Spleen (tissue), 11 donors: ENCODE measurements around the gene ADPRM. TPM values are rescaled to one million over a fixed set of nuclear protein-coding genes. Genes with fewer than 3 reads are reported as not detected.

Experiments
- DNase-seq: peaks from one replicate; pipeline ENCODE4 v3.0.0-alpha.2; 2020
- H3K27ac ChIP-seq, 8 donors: fragments of 200-600 bp; sonication (generic) in 7 of 8; 1 replicate in 4 of 8; 2 replicates in 4 of 8; pipeline versions ENCODE4 v1.5.0 to v1.8.0; 2016 to 2021; ENCODE audit warnings: inconsistent platforms in 4 of 8, mild to moderate bottlenecking in 4 of 8, moderate library complexity in 1 of 8
- H3K27me3 ChIP-seq, 7 donors: fragments of 200-600 bp; sonication (generic) in 6 of 7; replicated peaks in 1 of 7; 1 replicate in 4 of 7; 2 replicates in 3 of 7; pipeline versions ENCODE4 v1.5.0 to v1.8.0; 2016 to 2021; ENCODE audit warnings: inconsistent platforms in 3 of 7, mild to moderate bottlenecking in 1 of 7
- H3K36me3 ChIP-seq, 6 donors: fragments of 200-600 bp; sonication (generic) in 5 of 6; 1 replicate in 4 of 6; 2 replicates in 2 of 6; pipeline versions ENCODE4 v1.5.0 to v1.8.0; 2016 to 2021; ENCODE audit warnings: inconsistent platforms in 2 of 6
- H3K4me1 ChIP-seq, 6 donors: fragments of 200-600 bp; sonication (generic) in 5 of 6; 1 replicate in 3 of 6; 2 replicates in 3 of 6; pipeline versions ENCODE4 v1.5.0 to v1.8.0; 2016 to 2021; ENCODE audit warnings: inconsistent platforms in 3 of 6
- H3K4me3 ChIP-seq, 8 donors: fragments of 200-600 bp; sonication (generic) in 7 of 8; 1 replicate in 4 of 8; 2 replicates in 4 of 8; pipeline versions ENCODE4 v1.5.0 to v1.8.0; 2016 to 2021; ENCODE audit warnings: inconsistent platforms in 4 of 8, mild to moderate bottlenecking in 4 of 8, moderate library complexity in 2 of 8
- H3K9me3 ChIP-seq, 8 donors: fragments of 200-600 bp; sonication (generic) in 7 of 8; 1 replicate in 4 of 8; 2 replicates in 4 of 8; pipeline versions ENCODE4 v1.5.0 to v1.8.0; 2016 to 2021; ENCODE audit warnings: inconsistent platforms in 4 of 8
- CTCF ChIP-seq, 11 experiments: fragments of 200-600 bp in 7 of 11; fragments of 450-650 bp in 4 of 11; sonication (generic) in 4 of 11; IDR thresholded peaks in 8 of 11; conservative IDR thresholded peaks in 3 of 11; 1 replicate in 7 of 11; 2 replicates in 4 of 11; pipeline versions ENCODE4 v1.4.0 to v1.8.0; 2016 to 2021; ENCODE audit warnings: antibody characterized with exemption in 11 of 11, inconsistent platforms in 4 of 11, mild to moderate bottlenecking in 1 of 11
- POLR2A ChIP-seq, 3 donors: fragments of 450-650 bp; IDR thresholded peaks; one replicate each; pipeline ENCODE4 v1.5.1; 2017; ENCODE audit warnings: antibody characterized with exemption in 3 of 3, mild to moderate bottlenecking in 1 of 3
- POLR2AphosphoS5 ChIP-seq, 3 donors: sonication (generic); formaldehyde crosslinking; IDR thresholded peaks; one replicate each; pipeline ENCODE4 v1.5.1; 2017; ENCODE audit warnings: antibody characterized with exemption in 3 of 3
- WGBS, 5 donors: extraction: QIAGEN DNeasy Blood & Tissue Kit in 3 of 5; methylation state at CpG; one replicate each; pipeline versions ENCODE4 v1.1.5 to v1.1.7; 2013 to 2018; 5-methylcytosine and 5-hydroxymethylcytosine counted together
- intact Hi-C: fragments of 100-400 bp; cut with DNase I; formaldehyde crosslinking; loops from one replicate; pipeline ENCODE4 v1.15.0; 2023; ENCODE audit warnings: low total_unique reads
- polyA plus RNA-seq, 3 donors: library from polyadenylated mRNA; stranded (reverse); fragments of 200-250 nt; gene quantifications; one replicate each; pipeline ENCODE4 v1.2.1, GENCODE V29; 2013
- total RNA-seq, 7 donors: library from RNA; depleted of rRNA in 3 of 7; stranded (reverse); fragments of >200 nt in 3 of 7; fragmentation: NEBNext Ultra II Directional in 4 of 7; extraction: Animal tissue kit (Norgen Biotek cat#: 25700) in 4 of 7; gene quantifications; one replicate each; pipeline versions ENCODE4 v1.1.0 to v1.2.1, GENCODE V29; 2016 to 2021
- donor health status: healthy with polysubstance abuse.
- donor health status: DM: no; HTN: no; CAD: no; lungs with moderate emphysema.
- donor health status: DM: no; HTN: no; CAD: no.
- donor health status: Bipolar disorder and iron deficiency.
- donor health status: healthy.
- donor health status: DM: no; HTN: no; CAD: no.
- donor health status: DM: yes; HTN: yes; CAD: no.

Gene ADPRM
- total and polyA plus RNA-seq, 10 donors = 11.5 to 36.0 (median 15.8) TPM

GRCh38 chr17:10666906-10667305 is 30.5 kb upstream of the ADPRM start:
- 70 to 93% (median 81%) methylated on average over 5 of the region's 5 CpGs for WGBS, 5 donors

GRCh38 chr17:10668775-10669174 is 28.6 kb upstream of the ADPRM start:
- Histone ChIP-seq H3K4me1 (no peaks in the 10 kb centered on the region), H3K27me3 (no peaks in the 10 kb centered on the region), H3K4me3 (no peak overlapping the region), H3K36me3 (peaks cover 0 to 15% (median 0%) of the 10 kb centered on the region in 6 donors), H3K9me3 (no peaks in the 10 kb centered on the region), H3K27ac (no peak overlapping the region)
- WGBS, 5 donors = 77 to 100% (median 95%) methylated on average over 1 of the region's 1 CpG
- TF ChIP-seq CTCF (IDR thresholded peaks at IDR 0.05 in 8 of 11, conservative IDR thresholded peaks at IDR 0.05 in 3 of 11) (no peak), POLR2A (IDR thresholded peaks at IDR 0.05) (no peak), POLR2AphosphoS5 (IDR thresholded peaks at IDR 0.05) (no peak)
- DNase-seq = no peak
- intact Hi-C loops = no loop called here

More at GRCh38 chr17:10666906-10667305, 30.5 kb upstream of the ADPRM start:
- Histone ChIP-seq H3K4me1 (no peaks in the 10 kb centered on the region), H3K4me3 (no peak overlapping the region), H3K36me3 (peaks cover 0 to 15% (median 0%) of the 10 kb centered on the region in 6 donors), H3K9me3 (no peaks in the 10 kb centered on the region), H3K27me3 (no peaks in the 10 kb centered on the region), H3K27ac (no peak overlapping the region)
- no peak for DNase-seq
- intact Hi-C loops = no loop called here
- TF ChIP-seq POLR2A (IDR thresholded peaks at IDR 0.05) (no peak), POLR2AphosphoS5 (IDR thresholded peaks at IDR 0.05) (no peak), CTCF (IDR thresholded peaks at IDR 0.05 in 8 of 11, conservative IDR thresholded peaks at IDR 0.05 in 3 of 11) (no peak)

- TF ChIP-seq POLR2A (IDR thresholded peaks at IDR 0.05) = no peak
- TF ChIP-seq POLR2AphosphoS5 (IDR thresholded peaks at IDR 0.05) = no peak
- no peak for TF ChIP-seq CTCF (IDR thresholded peaks at IDR 0.05 in 8 of 11, conservative IDR thresholded peaks at IDR 0.05 in 3 of 11)
- Histone ChIP-seq H3K36me3 (peaks cover 0 to 61% (median 30%) of the 10 kb centered on the region in 6 donors), H3K4me3 (no peak overlapping the region), H3K9me3 (no peaks in the 10 kb centered on the region), H3K4me1 (no peaks in the 10 kb centered on the region), H3K27ac (no peak overlapping the region), H3K27me3 (no peaks in the 10 kb centered on the region)
- 94 to 98% (median 95%) methylated on average over 12 of the region's 12 CpGs for WGBS, 5 donors
- no peak for DNase-seq
- intact Hi-C loops = no loop called here
Measured at GRCh38 chr17:10673312-10673711, 24.1 kb upstream of the ADPRM start.

- TF ChIP-seq POLR2AphosphoS5 (IDR thresholded peaks at IDR 0.05) (no peak), POLR2A (IDR thresholded peaks at IDR 0.05) (no peak), CTCF (IDR thresholded peaks at IDR 0.05 in 8 of 11, conservative IDR thresholded peaks at IDR 0.05 in 3 of 11) (no peak)
- intact Hi-C loops = no loop called here
Measured at GRCh38 chr17:10674704-10675103, 22.7 kb upstream of the ADPRM start.

More at GRCh38 chr17:10674704-10675103, 22.7 kb upstream of the ADPRM start:
- WGBS, 5 donors = 87 to 97% (median 94%) methylated on average over 3 to 4 of the region's 4 CpGs
- H3K27me3 ChIP-seq = no peaks in the 10 kb centered on the region
- DNase-seq = no peak
- H3K27ac ChIP-seq = no peak overlapping the region
- H3K36me3 ChIP-seq = peaks cover 0 to 75% (median 39%) of the 10 kb centered on the region in 6 donors
- no peaks in the 10 kb centered on the region for H3K4me1 ChIP-seq
- no peaks in the 10 kb centered on the region for H3K9me3 ChIP-seq
- no peak overlapping the region for H3K4me3 ChIP-seq
